ENCODE results near the gene HIVEP3.

- no peak for TF ChIP-seq POLR2A (IDR thresholded peaks at IDR 0.05)
- TF ChIP-seq, protein P1, sequence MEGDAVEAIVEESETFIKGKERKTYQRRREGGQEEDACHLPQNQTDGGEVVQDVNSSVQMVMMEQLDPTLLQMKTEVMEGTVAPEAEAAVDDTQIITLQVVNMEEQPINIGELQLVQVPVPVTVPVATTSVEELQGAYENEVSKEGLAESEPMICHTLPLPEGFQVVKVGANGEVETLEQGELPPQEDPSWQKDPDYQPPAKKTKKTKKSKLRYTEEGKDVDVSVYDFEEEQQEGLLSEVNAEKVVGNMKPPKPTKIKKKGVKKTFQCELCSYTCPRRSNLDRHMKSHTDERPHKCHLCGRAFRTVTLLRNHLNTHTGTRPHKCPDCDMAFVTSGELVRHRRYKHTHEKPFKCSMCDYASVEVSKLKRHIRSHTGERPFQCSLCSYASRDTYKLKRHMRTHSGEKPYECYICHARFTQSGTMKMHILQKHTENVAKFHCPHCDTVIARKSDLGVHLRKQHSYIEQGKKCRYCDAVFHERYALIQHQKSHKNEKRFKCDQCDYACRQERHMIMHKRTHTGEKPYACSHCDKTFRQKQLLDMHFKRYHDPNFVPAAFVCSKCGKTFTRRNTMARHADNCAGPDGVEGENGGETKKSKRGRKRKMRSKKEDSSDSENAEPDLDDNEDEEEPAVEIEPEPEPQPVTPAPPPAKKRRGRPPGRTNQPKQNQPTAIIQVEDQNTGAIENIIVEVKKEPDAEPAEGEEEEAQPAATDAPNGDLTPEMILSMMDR (IDR thresholded peaks at IDR 0.05) = no peak
Observed at GRCh38 chr1:41517062-41517438, 401.7 kb downstream of the HIVEP3 start.

Measured in lower leg skin (tissue), 3 donors.